Measurements from ENCODE around the gene KHDRBS2. TPM values are rescaled to one million over a fixed set of nuclear protein-coding genes. Genes with fewer than 3 reads are reported as not detected.

KHDRBS2 gene
- not detected in 2 replicates for total RNA-seq

DNA sequence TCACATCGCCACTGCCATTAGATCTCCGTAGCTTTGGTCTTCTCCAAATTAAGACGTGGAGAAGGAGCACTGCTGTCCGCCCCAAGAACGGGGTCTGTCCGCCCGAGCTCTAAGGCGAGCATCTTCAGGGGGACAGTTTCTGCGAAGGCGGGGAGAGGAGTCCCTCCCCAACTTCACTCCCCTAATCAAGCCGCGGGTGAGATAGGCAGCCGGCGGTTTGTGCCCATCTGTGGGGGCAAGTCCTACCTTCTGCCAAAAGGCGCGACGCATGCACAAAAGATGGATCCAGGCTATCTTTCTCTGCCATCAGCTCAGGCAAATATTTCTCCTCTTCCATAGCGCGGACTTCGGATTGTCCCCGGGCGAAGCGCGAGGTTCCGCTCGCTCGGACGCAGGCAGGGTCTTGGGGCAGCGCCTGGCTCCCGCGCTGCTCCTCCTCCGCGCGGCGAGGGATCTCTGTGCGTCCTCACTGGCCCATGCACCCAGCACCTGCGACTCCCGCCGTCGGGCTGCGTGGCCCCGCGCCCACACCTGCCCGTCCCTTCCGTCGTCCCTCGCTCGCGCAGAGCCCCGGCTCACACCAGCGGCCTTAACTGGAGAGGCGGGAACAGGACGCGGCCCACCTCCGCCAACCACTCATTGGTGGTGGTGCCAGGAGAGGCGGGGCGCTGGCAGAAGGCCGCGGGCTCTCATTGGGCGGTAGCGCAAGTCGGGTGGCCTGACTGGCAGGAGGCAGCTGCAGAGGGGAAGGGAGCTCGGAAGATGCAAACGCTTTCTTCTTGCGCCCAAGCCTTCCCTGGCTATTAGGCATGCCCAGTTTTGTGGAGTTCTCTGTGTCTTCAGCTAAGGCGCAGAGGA lies at the start of gene KHDRBS2:
Gene KHDRBS2, minus strand, starts transcription at position 614 of the 858 bp plus-strand sequence.

